K562 (cell line): ENCODE measurements around the gene PKHD1. TPM values are rescaled to one million over a fixed set of nuclear protein-coding genes. Genes with fewer than 3 reads are reported as not detected.

Experiments
- ATAC-seq: fragments of 200-7000 bp; cut with Tn5 transposase; 3 replicates; pipeline ENCODE4 v1.9.1; 2020; ENCODE audit warnings: moderate library complexity
- BruUV-seq: library from RNA; stranded (reverse); fragments of 400-500 nt; replicated peaks from 2 replicates; lab custom pipeline; 2021; lab: Mats Ljungman, UMichigan
- CTCF ChIA-PET: fragments of 300-600 bp; formaldehyde crosslinking; extraction: SDS; loops from one replicate; lab custom pipeline; 2021; ENCODE audit warnings: low intra/inter-chr PET ratio; lab: Yijun Ruan, JAX
- POLR2A ChIA-PET: fragments of 300-600, 350-650 bp; sonication (Branson Sonifier 250); formaldehyde crosslinking; extraction: SDS; loops from one replicate; lab custom pipeline; 2021; ENCODE audit warnings: antibody characterized with exemption, inconsistent platforms; lab: Yijun Ruan, JAX
- DNase-seq, 4 experiments: peaks; one replicate each; pipeline versions ENCODE4 v3.0.0 to v3.0.0-alpha.2; 2011 to 2018; ENCODE audit warnings: low spot score in 3 of 4, mixed read lengths in 3 of 4; ENCODE audit errors: extremely low read depth in 1 of 4
- FAIRE-seq: peaks from 2 replicates; lab custom pipeline; 2011; peaks lifted over from hg19 to GRCh38; lab: Jason Lieb, UNC
- H2AFZ ChIP-seq: 2 replicates; pipeline ENCODE4 v1.6.0; 2011; ENCODE audit warnings: low read depth, low read length, control low read depth, inconsistent platforms
- H3K27ac ChIP-seq: fragments of 200-600 bp; 3 replicates; pipeline ENCODE4 v1.8.0; 2011; ENCODE audit warnings: low read depth, mild to moderate bottlenecking, control low read depth, inconsistent platforms, low read length, moderate library complexity, mixed read lengths; ENCODE audit errors: extremely low read depth
- H3K27me3 ChIP-seq, 2 experiments: fragments of 300-600 bp in 1 of 2; 2 replicates in 1 of 2; 3 replicates in 1 of 2; pipeline versions ENCODE4 v1.6.0 to v1.8.0; 2011; ENCODE audit warnings: inconsistent platforms in 2 of 2, low read length in 2 of 2, mild to moderate bottlenecking in 1 of 2, mixed read lengths in 1 of 2, moderate library complexity in 1 of 2; ENCODE audit not compliant: control insufficient read depth in 2 of 2, insufficient read depth in 2 of 2
- H3K36me3 ChIP-seq: fragments of 300-600 bp; 3 replicates; pipeline ENCODE4 v1.8.0; 2011; ENCODE audit warnings: mild to moderate bottlenecking, low read length, inconsistent platforms; ENCODE audit not compliant: control insufficient read depth, insufficient read depth
- H3K4me1 ChIP-seq, 2 experiments: fragments of 200-600 bp in 1 of 2; replicated peaks in 1 of 2; 2 replicates in 1 of 2; 3 replicates in 1 of 2; pipeline versions ENCODE4 v1.5.1 to v1.8.0; 2011; ENCODE audit warnings: inconsistent platforms in 2 of 2, low read length in 2 of 2, mild to moderate bottlenecking in 1 of 2, mixed read lengths in 1 of 2, moderate library complexity in 1 of 2; ENCODE audit not compliant: control insufficient read depth in 2 of 2, insufficient read depth in 2 of 2
- H3K4me2 ChIP-seq: 2 replicates; pipeline ENCODE4 v1.6.1; 2011; ENCODE audit warnings: low read length, control low read depth, inconsistent platforms, mixed read lengths; ENCODE audit not compliant: insufficient read depth
- H3K4me3 ChIP-seq: fragments of 200-600 bp; sonication (generic), shearing (Covaris generic); 2 replicates; pipeline ENCODE4 v1.5.1; 2016; ENCODE audit warnings: control low read depth, inconsistent platforms
- H3K79me2 ChIP-seq: fragments of 200-600 bp; 3 replicates; pipeline ENCODE4 v1.8.0; 2011; ENCODE audit warnings: low read length, inconsistent platforms; ENCODE audit not compliant: control insufficient read depth, insufficient read depth
- H3K9ac ChIP-seq, 2 experiments: 2 replicates each; pipeline versions ENCODE4 v1.6.0 to v1.6.1; 2011; ENCODE audit warnings: low read depth in 2 of 2, low read length in 2 of 2, control low read depth in 1 of 2, inconsistent platforms in 1 of 2, mild to moderate bottlenecking in 1 of 2, mixed read lengths in 1 of 2; ENCODE audit not compliant: insufficient read depth in 1 of 2
- H3K9me1 ChIP-seq: one replicate; pipeline ENCODE4 v1.6.0; 2011; ENCODE audit warnings: inconsistent platforms, mild to moderate bottlenecking, low read length, moderate library complexity; ENCODE audit not compliant: control insufficient read depth, insufficient read depth
- H3K9me3 ChIP-seq: replicated peaks from 2 replicates; pipeline ENCODE4 v1.5.1; 2011; ENCODE audit warnings: low read depth, low read length, inconsistent platforms; ENCODE audit not compliant: control insufficient read depth, insufficient read depth
- H4K20me1 ChIP-seq: replicated peaks from 2 replicates; pipeline ENCODE4 v1.6.1; 2011; ENCODE audit warnings: low read length, inconsistent platforms, mixed read lengths; ENCODE audit not compliant: control insufficient read depth, insufficient read depth
- CTBP1 ChIP-seq: fragments of 450-650 bp; IDR thresholded peaks from 2 replicates; pipeline ENCODE4 v1.6.1; 2016; ENCODE audit warnings: borderline replicate concordance
- ETS1 ChIP-seq: conservative IDR thresholded peaks from 2 replicates; pipeline ENCODE4 v1.6.1; 2011; ENCODE audit warnings: low read depth, mild to moderate bottlenecking, low read length; ENCODE audit not compliant: control insufficient read depth
- HBP1 ChIP-seq: fragments of 450-650 bp; formaldehyde crosslinking; IDR thresholded peaks from 2 replicates; pipeline ENCODE4 v1.4.0; 2022; ENCODE audit warnings: missing genetic modification characterization
- PHB2 ChIP-seq: fragments of 450-650 bp; IDR thresholded peaks from 2 replicates; pipeline ENCODE4 v1.6.1; 2017; ENCODE audit warnings: low read depth
- RBM25 ChIP-seq: fragments of 200-400 bp; formaldehyde crosslinking; IDR thresholded peaks from 2 replicates; pipeline ENCODE4 v1.6.1; 2018; ENCODE audit warnings: low read length, low read depth, moderate library complexity; ENCODE audit not compliant: severe bottlenecking
- ZBTB43 ChIP-seq: sonication (generic); formaldehyde crosslinking; IDR thresholded peaks from 2 replicates; pipeline ENCODE4 v1.8.0; 2023; ENCODE audit warnings: mild to moderate bottlenecking, missing genetic modification reagents
- WGBS: fragments of 100-300 bp; shearing (Covaris generic); methylation state at CpG from one replicate; pipeline ENCODE4 v1.1.6; 2016; ENCODE audit warnings: low coverage, mixed read lengths; ENCODE audit not compliant: insufficient coverage; ENCODE audit errors: missing lambda C conversion rate; 5-methylcytosine and 5-hydroxymethylcytosine counted together
- in situ Hi-C: fragments of 300-500 bp; cut with MboI; formaldehyde crosslinking; loops from 4 replicates; pipeline ENCODE4 v1.15.0; 2018; ENCODE audit warnings: inconsistent platforms, mixed read lengths
- intact Hi-C: fragments of 100-400 bp; cut with micrococcal nuclease; formaldehyde crosslinking; loops from 2 replicates; pipeline ENCODE4 v1.14.2; 2022
- polyA plus RNA-seq, 8 experiments: library from polyadenylated mRNA; depleted of rRNA in 4 of 8; stranded (reverse) in 5 of 8; unstranded in 3 of 8; fragments of >200 nt; fragmentation: Nextera tagmentation in 2 of 8; fragmentation: Illumina TruSeq in 1 of 8; extraction: Ambion mirVana in 2 of 8; extraction: Trizol in 1 of 8; gene quantifications; 2 replicates each; pipeline versions ENCODE4 v1.2.1 to v1.2.3, GENCODE V29; 2011 to 2014; ENCODE audit warnings: inconsistent platforms in 1 of 8, missing spikeins in 1 of 8
- total RNA-seq, 7 experiments: library from RNA; depleted of rRNA in 6 of 7; stranded (reverse); fragments of >200 nt in 6 of 7; fragmentation: Illumina TruSeq in 2 of 7; extraction: Trizol in 2 of 7; gene quantifications; 2 replicates each; pipeline versions ENCODE4 v1.2.1 to v1.2.3, GENCODE V29; 2011 to 2021; ENCODE audit warnings: low replicate concordance in 1 of 7

PKHD1 gene
- total and polyA plus RNA-seq, 9 of the 15 experiments (the other 6 are each of a cell fraction or from before 2014, with no cell fraction given), result 0.01 to 0.04 (median 0.01) TPM; not detected in 6

GRCh38 chr6:51892750-51893149 lies 194.7 kb downstream of the PKHD1 start (continued):
- TF ChIP-seq ZBTB43 (CRISPR knock-in tag) (no peak), CTBP1 (no peak), HBP1 (CRISPR knock-in tag) (no peak)

GRCh38 chr6:51892339-51892738 lies 195.1 kb downstream of the PKHD1 start:
- DNase-seq (no peak), ATAC-seq (no peak), FAIRE-seq (no peak)
- H3K4me2 ChIP-seq, result no peak overlapping the region
- H3K27me3 ChIP-seq, result no peaks in the 10 kb centered on the region; a peak in 1 of 5 replicates
- 0% methylated on average over 3 of the region's 3 CpGs for WGBS
- in situ Hi-C loops (no loop called here), intact Hi-C loops (no loop called here)
- H3K27ac ChIP-seq, result no peak overlapping the region
- no peaks in the 10 kb centered on the region for H3K36me3 ChIP-seq
- H2AFZ ChIP-seq, result no peak overlapping the region
- TF ChIP-seq PHB2 (no peak), RBM25 (no peak), ETS1 (no peak)
- H3K9me1 ChIP-seq, result no peaks in the 10 kb centered on the region
- no peaks in the 10 kb centered on the region for H4K20me1 ChIP-seq
- H3K9me3 ChIP-seq, result no peaks in the 10 kb centered on the region
- H3K79me2 ChIP-seq, result no peaks in the 10 kb centered on the region
- no peak overlapping the region for H3K9ac ChIP-seq
- ChIA-PET POLR2A (interaction anchor here (0.6 to 1.3 kb wide), 2 partner anchors 42 to 398 kb away, joined by 3 read pairs; no protein-coding TSS in a partner anchor), CTCF (no interaction called here)
- no peak overlapping the region for H3K4me3 ChIP-seq
- no TSS peak for BruUV-seq
- H3K4me1 ChIP-seq, result no peaks in the 10 kb centered on the region
